Choroid plexus epithelial cell (primary cell): ENCODE measurements around the gene SINHCAF.

Source experiments
- DNase-seq: peaks from one replicate; pipeline ENCODE4 v3.0.0-alpha.2; 2010; ENCODE audit warnings: low read depth
- H3K4me3 ChIP-seq: 2 replicates; pipeline ENCODE4 v1.5.1; 2011; ENCODE audit warnings: low read depth, mild to moderate bottlenecking, control low read depth, low read length, moderate library complexity
- TF ChIP-seq, protein P1 (sequence below): conservative IDR thresholded peaks from 2 replicates; pipeline ENCODE4 v1.5.1; 2011; ENCODE audit warnings: low read depth, mild to moderate bottlenecking, control low read depth, inconsistent platforms, low read length, moderate library complexity

Gene SINHCAF

GRCh38 chr12:31353750-31354708 is 28.1 kb upstream of the SINHCAF start:
- TF ChIP-seq, protein P1, sequence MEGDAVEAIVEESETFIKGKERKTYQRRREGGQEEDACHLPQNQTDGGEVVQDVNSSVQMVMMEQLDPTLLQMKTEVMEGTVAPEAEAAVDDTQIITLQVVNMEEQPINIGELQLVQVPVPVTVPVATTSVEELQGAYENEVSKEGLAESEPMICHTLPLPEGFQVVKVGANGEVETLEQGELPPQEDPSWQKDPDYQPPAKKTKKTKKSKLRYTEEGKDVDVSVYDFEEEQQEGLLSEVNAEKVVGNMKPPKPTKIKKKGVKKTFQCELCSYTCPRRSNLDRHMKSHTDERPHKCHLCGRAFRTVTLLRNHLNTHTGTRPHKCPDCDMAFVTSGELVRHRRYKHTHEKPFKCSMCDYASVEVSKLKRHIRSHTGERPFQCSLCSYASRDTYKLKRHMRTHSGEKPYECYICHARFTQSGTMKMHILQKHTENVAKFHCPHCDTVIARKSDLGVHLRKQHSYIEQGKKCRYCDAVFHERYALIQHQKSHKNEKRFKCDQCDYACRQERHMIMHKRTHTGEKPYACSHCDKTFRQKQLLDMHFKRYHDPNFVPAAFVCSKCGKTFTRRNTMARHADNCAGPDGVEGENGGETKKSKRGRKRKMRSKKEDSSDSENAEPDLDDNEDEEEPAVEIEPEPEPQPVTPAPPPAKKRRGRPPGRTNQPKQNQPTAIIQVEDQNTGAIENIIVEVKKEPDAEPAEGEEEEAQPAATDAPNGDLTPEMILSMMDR: no peak
- DNase-seq: peak; percentile 5
- H3K4me3 ChIP-seq: no peak overlapping the region

- DNase-seq: no peak
- no peak overlapping the region for H3K4me3 ChIP-seq
- TF ChIP-seq, protein P1: no peak
Measured at GRCh38 chr12:31346267-31346666, 20.3 kb upstream of the SINHCAF start.

GRCh38 chr12:31343139-31343538 is 17.2 kb upstream of the SINHCAF start:
- H3K4me3 ChIP-seq: no peak overlapping the region
- TF ChIP-seq, protein P1: no peak
- DNase-seq: no peak

DNA sequence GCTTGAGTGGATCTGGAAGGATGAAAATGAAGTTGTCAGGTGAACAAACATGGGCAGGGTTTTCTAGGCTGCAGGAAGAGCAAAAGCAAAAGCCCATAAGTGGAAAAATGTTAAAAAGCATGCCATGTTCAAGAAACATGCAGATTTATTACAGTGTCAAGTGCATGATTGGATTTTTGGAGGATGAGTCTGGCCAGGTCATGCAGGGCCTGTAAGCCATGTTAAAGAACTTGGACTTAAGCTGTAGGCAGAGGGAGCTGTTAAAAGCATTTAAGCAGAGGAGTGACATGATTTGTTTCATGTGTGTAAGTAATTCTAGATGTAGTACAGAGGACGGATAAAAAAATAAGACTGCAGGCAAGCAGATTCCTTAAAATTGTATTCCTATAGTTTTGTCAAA is 16.3 kb upstream of the SINHCAF start:
- DNase-seq: peak; percentile 5
- TF ChIP-seq, protein P1: no peak

GRCh38 chr12:31339831-31340622 is 14.1 kb upstream of the SINHCAF start:
- DNase-seq: no peak
- TF ChIP-seq, protein P1: no peak
- no peak overlapping the region for H3K4me3 ChIP-seq

More for the DNA sequence above, 16.3 kb upstream of the SINHCAF start:
- no peak overlapping the region for H3K4me3 ChIP-seq

DNA sequence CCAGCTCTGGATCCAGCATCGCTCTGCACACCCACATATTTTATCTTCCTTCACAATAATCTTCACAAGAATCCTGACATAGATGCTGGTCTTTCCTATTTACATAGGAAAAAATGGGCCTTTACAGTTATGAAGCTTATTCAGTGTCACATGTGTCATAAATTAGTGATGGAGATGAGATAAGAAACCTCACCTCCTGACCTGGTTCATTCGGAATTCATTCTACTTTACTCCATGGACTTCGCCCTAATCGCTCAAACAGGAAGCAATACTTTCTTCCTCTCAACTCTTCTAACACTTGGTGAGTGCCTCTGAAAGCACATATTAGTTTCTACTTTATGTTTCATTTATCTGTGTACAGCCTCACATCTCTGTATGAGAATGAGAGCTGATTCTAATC is 12.0 kb upstream of the SINHCAF start:
- DNase-seq: no peak
- H3K4me3 ChIP-seq: no peak overlapping the region
- TF ChIP-seq, protein P1: no peak
